ENCODE results near the gene MRPL28.
"Not testable (repeated sequence)": the region's sequence is repeated elsewhere in the genome, so short reads cannot be mapped to it uniquely, and the experiment has no call there.

Gene MRPL28

DNA sequence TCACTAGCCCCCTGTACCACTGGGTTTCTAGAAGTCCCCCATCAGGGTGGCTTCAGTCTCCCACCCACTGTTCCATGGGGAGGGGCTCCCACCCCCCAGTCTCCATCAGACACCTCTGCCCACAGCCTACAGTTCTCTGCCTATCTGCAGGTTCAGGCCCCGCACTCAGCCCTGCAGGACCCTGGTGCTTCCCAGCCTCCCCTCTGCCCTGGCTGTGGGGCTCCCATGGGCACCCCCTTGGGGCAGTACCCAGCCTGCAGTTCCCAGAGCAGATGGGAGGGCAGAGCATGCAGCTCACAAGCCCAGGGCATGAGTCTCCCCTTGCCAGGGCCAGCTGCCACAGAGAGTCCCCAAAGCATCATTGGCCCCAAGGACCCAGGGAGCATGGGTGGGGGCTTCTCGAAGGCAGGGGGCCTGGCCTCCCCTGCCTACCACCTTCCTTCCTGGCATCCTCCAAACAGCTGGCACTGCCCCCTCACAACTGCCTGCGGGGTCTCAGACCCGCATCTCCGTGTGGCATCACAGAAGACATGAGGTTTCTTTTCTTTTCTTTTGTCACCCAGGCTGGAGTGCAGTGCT lies 2.8 kb upstream of the MRPL28 start:
- no peak for DNase-seq

DNA sequence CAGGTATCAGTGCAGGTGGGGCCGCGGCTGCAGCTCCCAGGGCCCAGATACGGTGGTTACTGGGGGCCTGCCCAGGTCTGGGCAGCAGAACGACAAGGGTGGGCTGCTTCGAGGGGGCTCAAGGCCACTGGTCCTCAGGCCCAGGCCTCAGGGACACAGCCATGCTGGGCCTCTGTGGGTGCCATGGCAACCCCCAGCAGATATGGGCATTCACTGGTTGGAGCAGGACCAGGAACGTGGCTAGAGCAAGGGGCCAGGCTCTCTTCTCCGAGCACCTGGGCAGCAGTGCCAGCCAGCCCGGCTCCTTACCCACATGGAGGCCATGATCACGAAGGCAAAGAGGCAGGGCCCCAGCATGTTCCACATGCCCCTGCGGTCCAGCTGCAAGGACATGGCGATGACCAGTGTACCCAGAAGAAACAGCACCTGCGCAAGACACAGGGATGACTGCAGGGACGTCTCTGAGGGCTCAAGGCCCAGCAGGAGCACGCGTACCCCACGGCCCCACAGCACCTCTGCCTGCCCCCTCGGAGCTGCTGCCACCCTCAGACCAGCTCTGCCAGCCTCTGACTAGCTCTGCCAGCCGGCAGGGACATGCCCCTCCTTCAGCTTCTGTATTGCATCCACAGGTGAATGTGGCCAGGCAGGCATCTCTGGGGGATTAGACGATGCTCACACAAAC lies 2.1 kb upstream of the MRPL28 start:
- DNase-seq = no peak

DNA sequence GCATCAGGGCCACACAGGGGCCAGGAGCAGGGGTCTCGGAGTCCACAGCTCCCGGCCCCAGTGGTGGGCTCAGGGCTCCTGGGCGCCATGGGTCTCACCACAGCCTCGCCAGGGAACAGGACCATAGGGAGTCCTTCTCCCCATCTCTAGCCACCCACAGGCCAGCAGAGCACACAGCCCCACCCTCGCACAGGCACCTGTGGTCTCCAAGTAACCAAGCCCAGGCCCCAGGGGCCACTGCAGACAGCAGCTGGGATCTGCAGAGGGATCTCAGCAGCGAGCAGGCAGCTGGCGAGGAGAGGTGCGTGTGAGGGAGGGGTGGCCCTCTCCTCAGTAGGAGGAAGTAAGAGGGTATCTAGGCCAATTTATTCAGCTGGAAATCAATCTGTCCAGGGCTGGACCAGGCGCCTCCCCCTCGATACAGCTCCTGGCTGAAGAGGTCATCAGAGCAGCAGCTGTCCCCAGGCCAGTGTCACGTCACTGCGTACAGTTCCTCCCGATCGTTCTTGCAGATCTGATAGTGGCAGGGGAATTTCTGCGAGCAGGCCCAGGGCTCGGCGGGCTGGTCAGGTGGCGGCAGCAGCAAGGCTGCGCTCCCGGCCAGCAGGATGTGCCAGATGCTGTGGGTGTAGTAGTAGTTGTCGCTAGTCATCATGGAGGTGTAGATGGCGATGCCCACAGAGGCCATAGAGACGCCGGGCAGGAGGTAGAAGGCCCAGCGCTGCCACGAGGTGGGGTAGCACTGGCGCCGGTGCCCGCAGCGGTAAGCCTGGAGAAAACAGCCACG lies 1.4 kb upstream of the MRPL28 start:
- no peak for DNase-seq

DNA sequence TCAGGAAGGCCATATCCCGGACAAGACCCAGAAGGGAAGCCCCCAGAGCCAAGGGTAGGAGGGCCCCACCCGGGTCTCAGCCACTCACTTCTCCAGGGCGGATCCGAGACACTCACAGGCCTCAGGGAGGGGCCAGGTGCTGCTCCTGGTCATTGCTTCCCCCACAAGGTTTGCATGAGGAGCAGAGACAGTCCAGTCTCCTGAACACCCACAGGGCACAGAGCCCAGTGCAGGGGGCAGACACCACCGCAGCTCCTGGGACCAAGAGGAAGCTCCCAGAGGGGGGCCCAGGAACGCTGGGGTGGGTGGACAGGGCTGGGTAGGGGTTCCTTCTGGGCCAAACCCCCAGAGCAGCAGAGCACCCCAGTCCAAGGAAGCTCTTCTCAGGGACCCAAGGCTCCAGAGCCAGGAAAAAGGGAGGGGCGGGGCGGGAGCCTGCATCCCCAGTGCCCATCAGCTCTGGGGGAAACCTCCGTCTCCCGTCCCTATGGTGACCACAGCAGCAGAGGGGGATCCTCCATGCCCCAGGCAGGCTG lies 709 bp upstream of the MRPL28 start:
- no peak for DNase-seq

DNA sequence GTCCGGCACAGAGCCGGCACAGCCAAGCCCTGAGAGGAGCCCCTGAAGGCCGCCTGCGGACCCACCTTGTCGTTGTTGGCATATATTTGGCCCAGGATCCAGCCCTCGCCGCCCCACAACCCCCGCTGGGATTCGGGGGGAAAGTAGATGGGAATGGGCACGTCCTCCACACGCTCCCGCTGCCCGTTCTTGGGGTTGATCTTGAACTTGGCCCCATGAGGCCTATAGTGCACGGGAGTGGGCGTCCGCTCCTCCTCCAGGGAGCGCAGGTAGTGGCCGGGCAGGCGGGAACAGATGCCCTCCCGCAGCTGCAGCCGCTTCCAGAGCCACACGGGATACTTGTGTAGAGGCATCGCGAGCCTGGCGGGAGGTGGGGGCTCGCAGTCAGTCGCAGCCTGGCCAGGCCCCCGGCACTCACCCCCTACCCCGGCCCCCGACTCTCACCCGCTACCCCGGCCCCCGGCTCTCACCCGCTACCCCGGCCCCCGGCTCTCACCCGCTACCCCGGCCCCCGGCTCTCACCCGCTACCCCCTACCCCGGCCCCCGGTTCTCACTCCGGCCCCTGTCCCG lies 387 bp downstream of the MRPL28 start:
- no peak for DNase-seq

DNA sequence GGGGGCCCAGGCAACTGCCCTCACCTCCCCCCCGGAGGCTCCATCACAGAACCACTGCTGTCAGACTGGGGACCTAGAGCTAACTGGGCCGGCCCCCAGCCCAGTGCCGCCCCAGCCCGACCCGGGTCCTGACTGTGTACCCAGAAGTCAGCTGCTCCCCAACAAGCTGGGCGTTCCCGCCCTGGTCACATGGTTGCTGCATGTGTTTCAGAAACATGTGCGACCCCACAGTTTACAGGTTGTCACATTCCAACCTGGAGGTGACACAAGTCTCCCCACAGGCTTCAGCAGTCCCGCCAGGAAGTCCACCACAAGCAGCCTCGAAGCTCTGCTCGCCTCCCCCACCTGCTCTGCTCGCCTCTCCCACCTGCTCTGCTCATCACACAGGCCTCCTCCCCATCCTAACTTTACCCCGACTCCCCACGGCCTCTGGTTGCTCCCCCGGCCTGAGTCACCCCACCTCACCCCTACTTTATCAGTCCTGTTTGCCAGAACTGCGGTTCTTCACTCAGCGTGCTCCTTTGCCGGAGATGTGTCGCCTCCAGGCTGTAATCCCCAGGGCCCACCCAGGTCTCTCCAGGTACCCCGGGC lies 968 bp downstream of the MRPL28 start:
- no peak for DNase-seq

DNA sequence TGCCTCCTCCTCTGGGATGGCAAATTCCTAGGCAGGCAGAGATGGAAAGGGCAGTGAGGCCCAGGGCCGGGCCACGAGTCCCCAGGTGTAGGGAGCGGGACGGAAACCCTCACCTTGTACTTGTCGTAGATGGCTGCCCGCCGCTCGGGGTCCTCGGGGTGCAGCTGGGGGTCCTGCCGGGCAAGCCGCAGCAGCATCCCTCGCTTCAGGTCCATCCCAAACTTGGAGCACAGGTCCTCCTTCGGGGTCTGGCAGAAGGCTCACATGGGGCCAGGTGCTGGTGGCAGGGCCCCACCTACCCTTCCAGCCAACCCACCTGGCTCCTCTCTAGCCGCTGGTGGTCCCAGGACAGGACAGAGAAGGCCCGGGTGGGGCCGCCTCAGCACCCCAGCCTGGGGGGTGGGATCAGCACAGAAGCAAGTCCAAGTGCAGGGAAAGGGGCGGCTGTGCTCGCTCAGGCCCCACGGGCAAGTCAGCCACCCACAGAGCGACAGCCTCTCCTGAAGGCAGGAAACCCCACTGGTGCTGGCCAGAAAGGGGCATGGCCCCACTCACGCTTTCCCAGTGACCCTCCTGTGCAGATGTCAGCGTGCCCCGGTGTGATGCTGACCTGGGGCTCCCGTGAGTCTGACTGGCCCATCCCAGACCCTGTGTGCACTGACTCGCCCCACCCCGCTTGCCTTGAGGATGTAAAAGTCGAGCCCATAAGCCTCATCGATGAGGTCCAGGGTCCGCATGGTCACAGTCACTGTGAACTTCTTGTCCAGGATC lies 1.8 kb downstream of the MRPL28 start:
- no peak for DNase-seq

DNA sequence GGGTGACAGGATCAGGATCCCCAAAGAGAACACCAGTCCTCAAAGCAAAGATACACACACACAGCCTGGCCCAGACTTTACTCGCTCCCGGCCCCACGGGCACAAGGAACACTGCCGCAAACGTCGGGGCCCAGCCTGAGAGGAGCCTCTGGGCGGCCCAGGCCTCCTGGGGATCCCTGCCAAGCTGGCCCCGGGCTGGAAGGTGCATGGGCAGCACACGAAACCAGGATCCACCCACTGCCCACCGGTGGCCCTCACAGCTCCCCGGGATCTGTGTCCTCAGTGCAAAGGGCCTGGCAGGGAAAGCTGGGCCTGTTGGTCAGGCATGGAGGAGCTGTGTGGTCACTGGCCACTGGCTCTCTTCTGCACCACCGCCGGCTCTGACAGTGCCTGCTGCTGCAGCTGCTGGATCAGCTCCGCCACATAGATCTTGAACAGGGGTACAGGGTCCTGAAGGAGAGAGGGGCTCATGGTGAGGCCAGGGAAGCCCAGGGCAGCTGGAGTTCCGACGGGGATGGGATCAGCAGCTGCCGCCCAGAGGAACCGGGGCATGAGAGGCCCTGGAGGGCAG lies 2.9 kb downstream of the MRPL28 start:
- no peak for DNase-seq

DNA sequence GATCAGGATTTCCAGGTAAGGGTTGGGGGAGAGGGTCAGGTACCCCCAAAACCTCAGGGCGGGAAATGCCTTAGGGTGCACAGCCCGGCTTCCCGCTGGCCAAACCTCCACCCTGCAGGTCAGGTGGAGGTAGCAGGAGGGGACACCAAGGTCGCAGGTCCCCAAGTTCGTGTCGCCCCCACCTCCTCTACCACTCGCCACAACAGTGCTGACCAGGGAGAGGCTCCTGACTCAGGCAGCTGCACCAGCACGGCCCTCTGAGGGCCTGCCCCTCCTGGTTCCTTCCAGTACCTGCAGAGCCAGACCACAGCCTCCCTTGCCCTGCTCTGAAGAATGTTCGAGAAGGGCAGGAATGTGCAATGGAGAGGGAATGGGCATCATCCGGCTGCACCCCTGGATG lies 3.9 kb downstream of the MRPL28 start:
- no peak for DNase-seq

DNA sequence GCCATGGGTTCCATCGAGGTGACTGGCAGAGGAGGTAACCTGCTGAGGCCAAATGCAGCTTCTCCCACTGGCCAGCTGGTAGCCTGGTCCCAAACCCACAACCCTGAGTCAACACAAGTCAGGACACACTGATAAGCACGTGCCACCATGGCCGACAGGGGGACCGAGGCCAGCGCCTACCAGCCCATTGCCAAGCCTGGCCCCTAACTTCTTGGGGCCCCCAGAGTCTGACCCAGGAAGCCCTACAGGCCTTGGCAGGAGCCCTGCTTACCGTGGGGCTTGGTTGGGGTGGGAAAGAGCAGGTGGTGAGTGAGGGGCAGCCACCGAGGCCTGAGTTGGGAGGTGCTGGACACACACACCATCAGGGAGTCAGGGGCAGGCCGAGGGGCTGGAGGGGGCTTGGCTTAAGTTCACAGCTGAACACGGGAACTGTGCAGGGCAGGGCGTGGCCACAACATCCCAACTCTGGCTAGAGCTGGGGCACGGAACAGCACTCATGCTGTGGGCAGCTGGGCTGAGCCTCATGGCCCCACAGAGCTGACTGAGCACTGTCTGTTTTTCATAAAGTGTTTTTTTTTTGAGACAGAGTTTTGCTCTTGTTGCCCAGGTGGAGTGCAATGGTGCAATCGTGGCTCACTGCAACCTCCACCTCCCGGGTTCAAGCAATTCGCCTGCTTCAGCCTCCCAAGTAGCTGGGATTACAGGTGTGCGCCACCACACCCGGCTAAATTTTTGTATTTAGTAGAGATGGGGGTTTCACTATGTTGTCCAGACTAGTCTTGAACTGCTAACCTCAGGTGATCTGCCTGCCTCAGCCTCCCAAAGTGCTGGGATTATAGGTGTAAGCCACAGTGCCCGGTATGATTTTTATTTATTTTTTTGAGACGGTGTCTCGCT lies 5.5 kb downstream of the MRPL28 start:
- no peak for DNase-seq

DNA sequence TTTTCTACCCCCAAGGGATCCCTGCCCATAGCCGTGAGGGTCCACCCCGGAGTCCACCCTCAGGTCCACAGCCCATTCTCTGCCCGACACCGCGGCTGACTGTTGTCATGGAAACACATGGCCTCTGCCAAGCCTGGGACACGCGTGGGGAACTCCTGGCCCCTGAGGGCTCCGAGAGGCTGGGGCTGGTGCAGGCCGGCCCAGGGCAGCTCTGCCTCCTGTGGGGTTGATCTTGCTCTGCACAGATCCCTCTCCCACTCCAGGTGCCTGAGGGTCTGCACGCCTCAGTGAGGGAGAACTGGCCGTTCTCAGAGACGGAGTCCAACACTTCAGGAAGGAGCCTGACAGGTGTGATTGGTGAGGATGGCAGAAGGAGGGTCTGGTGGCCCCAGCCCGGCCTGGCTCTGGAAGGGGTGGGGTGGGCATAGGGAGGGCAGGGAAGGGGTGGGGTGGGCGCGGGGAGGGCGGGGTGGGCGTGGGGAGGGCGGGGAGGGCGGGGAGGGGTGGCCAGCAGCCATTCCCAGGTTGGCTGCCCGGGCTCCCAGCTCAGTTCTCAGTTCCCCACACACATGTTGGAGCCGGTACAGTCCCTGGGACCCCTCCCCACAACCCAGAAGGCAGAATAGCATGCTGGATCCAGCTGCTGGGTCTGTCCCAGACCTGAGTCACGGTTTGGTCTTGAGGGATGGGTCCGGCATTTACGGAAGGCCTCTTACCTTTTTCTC lies 6.4 kb downstream of the MRPL28 start:
- DNase-seq = no peak

DNA sequence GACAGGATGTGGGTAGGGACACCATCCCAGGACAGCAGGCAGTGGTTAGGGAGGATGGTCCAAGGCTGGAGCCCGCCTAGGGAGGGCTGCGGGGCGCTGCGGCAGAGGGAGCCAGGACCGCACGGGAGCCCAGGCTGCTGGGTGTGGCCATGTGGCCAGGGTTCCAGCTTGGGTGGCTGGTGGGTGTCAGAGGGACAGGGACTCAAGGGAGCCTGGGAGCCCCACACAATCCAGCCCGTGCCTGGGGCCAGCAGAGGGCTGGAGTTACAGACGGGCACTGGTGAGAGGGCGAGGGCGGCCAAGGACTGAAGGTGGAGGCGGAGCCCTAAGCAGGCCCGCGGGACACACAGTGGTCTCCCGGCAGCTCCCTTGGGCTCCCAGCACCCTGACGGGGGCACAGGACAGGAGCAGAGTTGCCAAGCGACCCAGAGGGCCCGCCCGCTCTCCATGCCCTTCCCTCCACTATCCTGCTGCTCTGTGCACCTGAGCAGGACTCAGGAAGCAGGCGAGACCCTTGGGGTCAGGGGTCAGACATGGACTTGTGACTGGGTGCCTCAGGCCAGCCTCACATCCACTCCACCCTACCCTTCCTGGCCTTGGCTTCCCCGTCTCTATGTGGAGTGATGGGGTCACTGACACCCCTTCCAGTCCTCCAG lies 7.1 kb downstream of the MRPL28 start:
- no peak for DNase-seq

DNA sequence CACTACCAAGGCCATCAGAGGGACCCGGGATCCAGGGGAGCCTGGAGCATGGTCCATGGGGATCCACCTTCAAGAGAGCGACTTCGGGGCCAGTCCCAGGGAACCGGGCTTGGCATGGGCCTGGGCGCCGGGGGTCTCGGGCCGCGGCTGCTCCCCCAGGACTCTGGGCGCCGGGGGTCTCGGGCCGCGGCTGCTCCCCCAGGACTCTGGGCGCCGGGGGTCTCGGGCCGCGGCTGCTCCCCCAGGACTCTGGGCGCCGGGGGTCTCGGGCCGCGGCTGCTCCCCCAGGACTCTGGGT lies 7.7 kb downstream of the MRPL28 start:
- DNase-seq = not testable (repeated sequence)

DNA sequence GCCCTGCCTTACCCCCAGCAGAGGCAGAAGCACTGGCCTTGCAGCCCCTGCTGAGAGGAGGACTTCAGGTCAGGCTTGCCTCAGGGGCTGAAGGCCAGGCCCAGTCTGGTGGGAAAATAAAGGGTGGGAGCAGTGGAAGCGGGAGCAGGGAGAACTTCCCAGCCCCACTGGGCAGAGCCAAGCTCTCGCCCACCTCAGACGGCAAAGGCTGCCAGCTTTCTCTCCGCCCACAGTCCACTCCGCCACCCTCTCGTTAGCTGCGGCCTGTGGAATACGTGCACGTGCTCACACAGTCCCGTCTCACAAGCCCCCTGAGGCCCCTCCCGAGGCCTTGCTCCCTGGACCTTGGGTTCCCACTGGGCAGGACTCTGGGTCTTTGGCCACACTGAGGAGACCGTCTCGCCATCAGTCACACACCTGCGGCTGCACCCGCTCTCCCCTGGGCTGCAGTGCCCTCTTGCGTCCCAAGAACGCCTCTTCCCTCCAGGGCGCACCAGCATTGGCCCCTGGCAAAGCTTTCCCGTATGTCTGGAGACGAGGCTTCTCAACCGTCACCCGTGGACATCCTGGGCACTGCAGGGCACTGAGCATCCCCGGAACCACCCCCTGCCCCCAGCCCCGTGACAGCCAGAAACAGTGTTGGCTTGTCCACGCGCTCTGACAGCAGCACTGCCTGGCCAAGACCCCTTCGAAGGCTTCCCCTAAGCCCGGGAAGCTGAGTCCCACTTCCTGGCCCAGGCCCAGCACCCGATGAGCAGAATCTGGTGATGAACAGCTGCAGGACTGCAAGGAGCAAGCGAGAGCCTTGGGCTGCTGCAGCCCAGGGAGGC lies 8.3 kb downstream of the MRPL28 start:
- peak; percentile 75 to 79 for DNase-seq

DNA sequence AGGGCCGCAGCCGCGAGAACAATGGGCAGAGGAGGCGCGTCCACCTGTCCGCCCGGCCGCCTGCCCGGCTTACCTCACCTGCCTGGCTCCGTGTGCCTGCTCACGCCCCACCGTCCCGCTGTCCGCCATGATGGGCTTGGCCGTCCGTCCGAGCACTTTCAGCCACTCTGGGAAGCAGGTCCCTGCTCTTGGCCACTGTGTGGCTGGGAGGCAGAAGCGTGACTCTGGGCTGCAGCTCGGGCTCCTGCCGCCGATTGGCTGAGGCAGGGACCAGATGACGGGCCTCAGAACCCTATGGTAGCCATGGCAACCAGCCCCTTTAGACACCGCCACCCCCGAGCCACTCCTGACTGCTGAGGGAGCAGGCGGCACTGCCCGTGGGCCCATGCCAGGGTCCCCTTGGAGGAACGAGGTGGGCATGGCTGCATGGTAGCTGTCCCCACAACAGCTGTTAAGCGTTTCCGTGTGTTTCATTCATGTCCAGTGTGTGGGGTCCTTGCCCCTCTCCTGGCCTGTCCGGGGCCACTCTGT lies 8.9 kb downstream of the MRPL28 start:
- no peak for DNase-seq

DNA sequence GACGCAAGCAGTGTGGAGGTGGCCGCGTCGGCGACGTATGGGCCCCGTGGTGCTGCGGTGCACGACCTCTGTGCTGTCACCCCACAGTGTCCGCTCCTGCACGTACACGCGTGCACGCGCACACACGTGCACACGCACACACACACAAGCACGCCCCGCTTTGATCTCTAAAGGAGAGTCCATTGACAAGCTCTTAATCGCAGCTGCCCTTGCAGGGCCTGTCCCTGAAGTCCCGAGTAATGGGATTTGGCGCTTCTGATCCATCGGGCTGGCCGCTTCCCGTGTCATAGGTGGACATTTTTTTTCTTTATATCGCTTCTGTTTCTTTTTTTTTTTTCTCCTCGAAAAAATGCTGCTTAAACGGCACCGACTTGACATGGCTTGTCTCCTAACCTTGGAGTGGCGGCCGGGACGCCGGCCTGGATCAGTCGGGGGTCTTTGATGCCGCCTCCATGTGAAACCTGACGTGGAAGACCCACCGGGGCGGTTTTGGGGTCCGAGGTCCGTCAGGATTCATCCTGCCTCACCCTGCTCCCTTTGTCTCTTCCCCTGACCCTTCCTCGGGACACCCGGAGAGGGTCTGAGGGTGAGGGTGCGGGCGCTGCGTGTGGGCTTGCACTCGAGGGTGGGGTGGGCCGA lies 9.5 kb downstream of the MRPL28 start:
- no peak for DNase-seq

DNA sequence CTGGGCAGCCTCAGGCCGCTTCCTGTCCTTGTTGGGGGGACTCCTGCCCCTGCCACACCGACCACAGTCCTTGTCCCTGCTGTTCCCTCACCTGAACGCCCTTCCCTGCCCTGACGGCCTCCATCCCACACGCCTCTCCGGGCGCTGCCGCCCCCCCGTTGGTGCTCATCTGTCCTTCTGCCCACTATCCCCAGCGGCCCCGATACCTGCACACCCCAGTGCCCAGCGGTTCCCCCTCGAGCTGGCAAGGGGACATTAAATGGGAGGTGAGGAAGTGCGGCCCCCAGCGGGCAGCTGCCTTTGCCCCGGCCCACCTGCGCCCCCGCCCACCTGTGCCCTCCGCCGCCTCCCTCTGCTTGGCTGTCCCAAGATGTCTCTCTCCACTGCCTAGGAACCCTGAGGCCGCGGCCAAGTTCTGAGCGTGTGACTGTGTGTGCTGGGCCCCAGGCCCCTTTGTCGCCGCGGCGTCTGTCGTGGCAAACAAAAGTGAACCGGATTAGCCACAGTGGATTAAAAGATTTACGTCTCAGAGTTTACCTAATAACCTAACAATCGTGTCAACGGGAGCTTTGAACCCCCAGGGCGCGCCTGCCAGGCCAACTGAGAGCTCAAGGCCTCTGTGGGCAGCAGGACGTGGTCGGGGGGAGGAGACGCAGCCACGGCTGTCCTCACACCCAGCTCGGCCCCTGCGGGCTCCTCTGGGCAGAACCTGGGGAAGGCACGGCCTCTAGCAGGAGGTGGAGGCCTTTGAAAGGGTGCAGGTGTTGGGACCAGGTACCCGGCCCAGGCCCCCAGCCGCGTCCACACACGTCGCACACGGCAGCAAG lies 10.3 kb downstream of the MRPL28 start:
- DNase-seq = no peak

Measured in stimulated activated CD4-positive, alpha-beta T cell treated with anti-CD3 and anti-CD28 coated beads, Interleukin-2, amount 100 ng/mL, for 24 hours (primary cell).